K562 (cell line): Measurements from ENCODE around the gene GALNT9. TPM values are rescaled to one million over a fixed set of nuclear protein-coding genes. Genes with fewer than 3 reads are reported as not detected.

Experiments used
- ATAC-seq: fragments of 200-7000 bp; cut with Tn5 transposase; 3 replicates; pipeline ENCODE4 v1.9.1; 2020; ENCODE audit warnings: moderate library complexity
- BruUV-seq: library from RNA; stranded (reverse); fragments of 400-500 nt; replicated peaks from 2 replicates; lab custom pipeline; 2021; lab: Mats Ljungman, UMichigan
- CTCF ChIA-PET: fragments of 300-600 bp; formaldehyde crosslinking; extraction: SDS; loops from one replicate; lab custom pipeline; 2021; ENCODE audit warnings: low intra/inter-chr PET ratio; lab: Yijun Ruan, JAX
- POLR2A ChIA-PET: fragments of 300-600, 350-650 bp; sonication (Branson Sonifier 250); formaldehyde crosslinking; extraction: SDS; loops from one replicate; lab custom pipeline; 2021; ENCODE audit warnings: antibody characterized with exemption, inconsistent platforms; lab: Yijun Ruan, JAX
- DNase-seq, 4 experiments: peaks; one replicate each; pipeline versions ENCODE4 v3.0.0 to v3.0.0-alpha.2; 2011 to 2018; ENCODE audit warnings: low spot score in 3 of 4, mixed read lengths in 3 of 4; ENCODE audit errors: extremely low read depth in 1 of 4
- FAIRE-seq: peaks from 2 replicates; lab custom pipeline; 2011; peaks lifted over from hg19 to GRCh38; lab: Jason Lieb, UNC
- H2AFZ ChIP-seq: 2 replicates; pipeline ENCODE4 v1.6.0; 2011; ENCODE audit warnings: low read depth, low read length, control low read depth, inconsistent platforms
- H3K27ac ChIP-seq: fragments of 200-600 bp; 3 replicates; pipeline ENCODE4 v1.8.0; 2011; ENCODE audit warnings: low read depth, mild to moderate bottlenecking, control low read depth, inconsistent platforms, low read length, moderate library complexity, mixed read lengths; ENCODE audit errors: extremely low read depth
- H3K27me3 ChIP-seq, 2 experiments: fragments of 300-600 bp in 1 of 2; 2 replicates in 1 of 2; 3 replicates in 1 of 2; pipeline versions ENCODE4 v1.6.0 to v1.8.0; 2011; ENCODE audit warnings: inconsistent platforms in 2 of 2, low read length in 2 of 2, mild to moderate bottlenecking in 1 of 2, mixed read lengths in 1 of 2, moderate library complexity in 1 of 2; ENCODE audit not compliant: control insufficient read depth in 2 of 2, insufficient read depth in 2 of 2
- H3K36me3 ChIP-seq: fragments of 300-600 bp; 3 replicates; pipeline ENCODE4 v1.8.0; 2011; ENCODE audit warnings: mild to moderate bottlenecking, low read length, inconsistent platforms; ENCODE audit not compliant: control insufficient read depth, insufficient read depth
- H3K4me1 ChIP-seq, 2 experiments: fragments of 200-600 bp in 1 of 2; replicated peaks in 1 of 2; 2 replicates in 1 of 2; 3 replicates in 1 of 2; pipeline versions ENCODE4 v1.5.1 to v1.8.0; 2011; ENCODE audit warnings: inconsistent platforms in 2 of 2, low read length in 2 of 2, mild to moderate bottlenecking in 1 of 2, mixed read lengths in 1 of 2, moderate library complexity in 1 of 2; ENCODE audit not compliant: control insufficient read depth in 2 of 2, insufficient read depth in 2 of 2
- H3K4me2 ChIP-seq: 2 replicates; pipeline ENCODE4 v1.6.1; 2011; ENCODE audit warnings: low read length, control low read depth, inconsistent platforms, mixed read lengths; ENCODE audit not compliant: insufficient read depth
- H3K4me3 ChIP-seq: fragments of 200-600 bp; sonication (generic), shearing (Covaris generic); 2 replicates; pipeline ENCODE4 v1.5.1; 2016; ENCODE audit warnings: control low read depth, inconsistent platforms
- H3K79me2 ChIP-seq: fragments of 200-600 bp; 3 replicates; pipeline ENCODE4 v1.8.0; 2011; ENCODE audit warnings: low read length, inconsistent platforms; ENCODE audit not compliant: control insufficient read depth, insufficient read depth
- H3K9ac ChIP-seq, 2 experiments: 2 replicates each; pipeline versions ENCODE4 v1.6.0 to v1.6.1; 2011; ENCODE audit warnings: low read depth in 2 of 2, low read length in 2 of 2, control low read depth in 1 of 2, inconsistent platforms in 1 of 2, mild to moderate bottlenecking in 1 of 2, mixed read lengths in 1 of 2; ENCODE audit not compliant: insufficient read depth in 1 of 2
- H3K9me1 ChIP-seq: one replicate; pipeline ENCODE4 v1.6.0; 2011; ENCODE audit warnings: inconsistent platforms, mild to moderate bottlenecking, low read length, moderate library complexity; ENCODE audit not compliant: control insufficient read depth, insufficient read depth
- H3K9me3 ChIP-seq: replicated peaks from 2 replicates; pipeline ENCODE4 v1.5.1; 2011; ENCODE audit warnings: low read depth, low read length, inconsistent platforms; ENCODE audit not compliant: control insufficient read depth, insufficient read depth
- H4K20me1 ChIP-seq: replicated peaks from 2 replicates; pipeline ENCODE4 v1.6.1; 2011; ENCODE audit warnings: low read length, inconsistent platforms, mixed read lengths; ENCODE audit not compliant: control insufficient read depth, insufficient read depth
- BDP1 ChIP-seq: IDR thresholded peaks from 3 replicates; pipeline ENCODE4 v1.6.1; 2011; ENCODE audit not compliant: insufficient read length, insufficient read depth
- E2F1 ChIP-seq: sonication (generic); formaldehyde crosslinking; IDR thresholded peaks from 2 replicates; pipeline ENCODE4 v1.8.1; 2023; ENCODE audit warnings: mild to moderate bottlenecking, missing genetic modification reagents, moderate library complexity
- HEY1 ChIP-seq: fragments of 250-450 bp; sonication (Bioruptor Pico); IDR thresholded peaks from 2 replicates; pipeline ENCODE4 v1.5.0; 2020; ENCODE audit warnings: mild to moderate bottlenecking, moderate library complexity, borderline replicate concordance
- HIVEP1 ChIP-seq: fragments of 250-450 bp; sonication (Bioruptor Pico); IDR thresholded peaks from 2 replicates; pipeline ENCODE4 v1.4.0; 2020; ENCODE audit warnings: mild to moderate bottlenecking
- HLTF ChIP-seq: fragments of 450-650 bp; IDR thresholded peaks from 2 replicates; pipeline ENCODE4 v1.6.1; 2016
- KDM4B ChIP-seq, 2 experiments: fragments of 450-650 bp in 1 of 2; sonication (generic) in 1 of 2; IDR thresholded peaks; 2 replicates each; pipeline ENCODE4 v1.6.1; 2016 to 2017; ENCODE audit warnings: borderline replicate concordance in 2 of 2, antibody characterized with exemption in 1 of 2, low read depth in 1 of 2, mild to moderate bottlenecking in 1 of 2
- MAZ ChIP-seq, 2 experiments: fragments of 450-650 bp in 1 of 2; sonication (generic) in 1 of 2; formaldehyde crosslinking; IDR thresholded peaks in 1 of 2; conservative IDR thresholded peaks in 1 of 2; 2 replicates each; pipeline versions ENCODE4 v1.4.0 to v1.5.0; 2020; ENCODE audit warnings: mild to moderate bottlenecking in 1 of 2, missing genetic modification reagents in 1 of 2
- MCM7 ChIP-seq, 2 experiments: fragments of 450-650 bp; IDR thresholded peaks; 2 replicates each; pipeline ENCODE4 v1.6.1; 2016 to 2018
- NONO ChIP-seq, 2 experiments: fragments of 200-400 bp in 1 of 2; fragments of 450-650 bp in 1 of 2; formaldehyde crosslinking in 1 of 2; IDR thresholded peaks; 2 replicates each; pipeline ENCODE4 v1.6.1; 2017; ENCODE audit warnings: low read depth in 2 of 2, mild to moderate bottlenecking in 2 of 2, moderate library complexity in 2 of 2, low read length in 1 of 2
- SAP30 ChIP-seq: fragments of 200-600 bp; sonication (generic); IDR thresholded peaks from 2 replicates; pipeline ENCODE4 v1.6.1; 2012; ENCODE audit warnings: borderline replicate concordance, low read depth, mild to moderate bottlenecking, moderate library complexity, low read length, control low read depth, inconsistent platforms; ENCODE audit not compliant: insufficient read depth, poor library complexity, severe bottlenecking
- SMARCA4 ChIP-seq: fragments of 450-650 bp; IDR thresholded peaks from 2 replicates; pipeline ENCODE4 v1.6.1; 2016
- TAF1 ChIP-seq: IDR thresholded peaks from 2 replicates; pipeline ENCODE4 v1.6.1; 2011; ENCODE audit warnings: mild to moderate bottlenecking, low read length, moderate library complexity; ENCODE audit not compliant: insufficient read depth, control insufficient read depth, severe bottlenecking; ENCODE audit errors: extremely low read depth
- TFAP4 ChIP-seq: sonication (generic); formaldehyde crosslinking; IDR thresholded peaks from 2 replicates; pipeline ENCODE4 v1.8.0; 2022; ENCODE audit warnings: missing genetic modification reagents, mild to moderate bottlenecking, moderate library complexity, borderline replicate concordance
- TRIM28 ChIP-seq: fragments of 450-650 bp; IDR thresholded peaks from 2 replicates; pipeline ENCODE4 v1.6.1; 2017
- ZNF184 ChIP-seq: sonication (generic); formaldehyde crosslinking; IDR thresholded peaks from 2 replicates; pipeline ENCODE4 v1.5.0; 2020; ENCODE audit warnings: missing genetic modification reagents
- ZNF444 ChIP-seq: fragments of 250-450 bp; sonication (Bioruptor Pico); IDR thresholded peaks from 2 replicates; pipeline ENCODE4 v1.4.0; 2020; ENCODE audit warnings: mild to moderate bottlenecking, moderate library complexity
- ZNF512 ChIP-seq: IDR thresholded peaks from 2 replicates; pipeline ENCODE4 v1.6.1; 2016; ENCODE audit warnings: missing genetic modification characterization, missing compliant biosample characterization
- ZNF589 ChIP-seq: fragments of 200-800 bp; sonication (Bioruptor generic); IDR thresholded peaks from 2 replicates; pipeline ENCODE4 v1.6.1; 2016; ENCODE audit warnings: low read depth, missing genetic modification characterization, missing compliant biosample characterization
- ZNF77 ChIP-seq: fragments of 250-450 bp; sonication (Bioruptor Pico); IDR thresholded peaks from 2 replicates; pipeline ENCODE4 v1.5.0; 2020
- WGBS: fragments of 100-300 bp; shearing (Covaris generic); methylation state at CpG from one replicate; pipeline ENCODE4 v1.1.6; 2016; ENCODE audit warnings: low coverage, mixed read lengths; ENCODE audit not compliant: insufficient coverage; ENCODE audit errors: missing lambda C conversion rate; 5-methylcytosine and 5-hydroxymethylcytosine counted together
- in situ Hi-C: fragments of 300-500 bp; cut with MboI; formaldehyde crosslinking; loops from 4 replicates; pipeline ENCODE4 v1.15.0; 2018; ENCODE audit warnings: inconsistent platforms, mixed read lengths
- intact Hi-C: fragments of 100-400 bp; cut with micrococcal nuclease; formaldehyde crosslinking; loops from 2 replicates; pipeline ENCODE4 v1.14.2; 2022
- polyA plus RNA-seq, 8 experiments: library from polyadenylated mRNA; depleted of rRNA in 4 of 8; stranded (reverse) in 5 of 8; unstranded in 3 of 8; fragments of >200 nt; fragmentation: Nextera tagmentation in 2 of 8; fragmentation: Illumina TruSeq in 1 of 8; extraction: Ambion mirVana in 2 of 8; extraction: Trizol in 1 of 8; gene quantifications; 2 replicates each; pipeline versions ENCODE4 v1.2.1 to v1.2.3, GENCODE V29; 2011 to 2014; ENCODE audit warnings: inconsistent platforms in 1 of 8, missing spikeins in 1 of 8
- total RNA-seq, 7 experiments: library from RNA; depleted of rRNA in 6 of 7; stranded (reverse); fragments of >200 nt in 6 of 7; fragmentation: Illumina TruSeq in 2 of 7; extraction: Trizol in 2 of 7; gene quantifications; 2 replicates each; pipeline versions ENCODE4 v1.2.1 to v1.2.3, GENCODE V29; 2011 to 2021; ENCODE audit warnings: low replicate concordance in 1 of 7

The GALNT9 gene
- total and polyA plus RNA-seq, 9 of the 15 experiments (the other 6 are each of a cell fraction or from before 2014, with no cell fraction given) = not detected

- TF ChIP-seq TFAP4 (CRISPR knock-in tag) (no peak), HLTF (no peak), SMARCA4 (no peak), ZNF184 (no peak), TAF1 (no peak), ZNF77 (CRISPR knock-in tag) (no peak), HEY1 (CRISPR knock-in tag) (no peak), KDM4B (IDR thresholded peaks at IDR 0.05; ENCODE audit: borderline replicate concordance in 2 of 2, low read depth in 1 of 2) (no peak), TRIM28 (no peak), HIVEP1 (CRISPR knock-in tag) (no peak), ZNF512 (tag) (no peak), E2F1 (no peak), BDP1 (no peak), ZNF589 (CRISPR knock-in tag) (no peak), SAP30 (no peak), MAZ (CRISPR knock-in tag; conservative IDR thresholded peaks at IDR 0.05 in 1 of 2, IDR thresholded peaks at IDR 0.05 in 1 of 2) (no peak), MCM7 (IDR thresholded peaks at IDR 0.05) (no peak), NONO (IDR thresholded peaks at IDR 0.05; ENCODE audit: low read depth in 2 of 2, low read length in 1 of 2) (no peak), ZNF444 (no peak)
- TF ChIP-seq, all 486 proteins: peak for 0
- H3K9ac ChIP-seq = no peak overlapping the region
- 12% methylated on average over 22 of the region's 28 CpGs for WGBS
- H3K36me3 ChIP-seq = no peaks in the 10 kb centered on the region
- FAIRE-seq = no peak
- H3K4me3 ChIP-seq = no peak overlapping the region
- in situ Hi-C loops = no loop called here
- peaks cover 3 to 60% of the 10 kb centered on the region in 2 experiments for H3K27me3 ChIP-seq
- no peaks in the 10 kb centered on the region for H3K9me3 ChIP-seq
- ATAC-seq = no peak
- intact Hi-C loops = loop anchor here (10.0 kb wide), 1 partner anchor 61 kb away; no protein-coding TSS in a partner anchor
- H3K4me2 ChIP-seq = no peak overlapping the region
- H3K27ac ChIP-seq = no peak overlapping the region
- no peaks in the 10 kb centered on the region for H3K79me2 ChIP-seq
- POLR2A ChIA-PET = no interaction called here
- 0 out of 2 replicates have a peak, but pooled peaks cover 6% of the 10 kb centered on the region for H4K20me1 ChIP-seq
- DNase-seq = no peak
- H3K4me1 ChIP-seq = peaks cover 0 to 11% of the 10 kb centered on the region in 2 experiments; a peak in 1 of 5 replicates
- BruUV-seq = no TSS peak
- H2AFZ ChIP-seq = no peak overlapping the region
- H3K9me1 ChIP-seq = no peaks in the 10 kb centered on the region
- CTCF ChIA-PET = no interaction called here
Measured at GRCh38 chr12:132215299-132215989, 113.9 kb downstream of the GALNT9 start.
